ENCODE data around the gene PUS1. TPM values are rescaled to one million over a fixed set of nuclear protein-coding genes. Genes with fewer than 3 reads are reported as not detected.

The PUS1 gene
- total RNA-seq, 2 donors from 2014 or later = 11.2 to 33.6 TPM

DNA sequence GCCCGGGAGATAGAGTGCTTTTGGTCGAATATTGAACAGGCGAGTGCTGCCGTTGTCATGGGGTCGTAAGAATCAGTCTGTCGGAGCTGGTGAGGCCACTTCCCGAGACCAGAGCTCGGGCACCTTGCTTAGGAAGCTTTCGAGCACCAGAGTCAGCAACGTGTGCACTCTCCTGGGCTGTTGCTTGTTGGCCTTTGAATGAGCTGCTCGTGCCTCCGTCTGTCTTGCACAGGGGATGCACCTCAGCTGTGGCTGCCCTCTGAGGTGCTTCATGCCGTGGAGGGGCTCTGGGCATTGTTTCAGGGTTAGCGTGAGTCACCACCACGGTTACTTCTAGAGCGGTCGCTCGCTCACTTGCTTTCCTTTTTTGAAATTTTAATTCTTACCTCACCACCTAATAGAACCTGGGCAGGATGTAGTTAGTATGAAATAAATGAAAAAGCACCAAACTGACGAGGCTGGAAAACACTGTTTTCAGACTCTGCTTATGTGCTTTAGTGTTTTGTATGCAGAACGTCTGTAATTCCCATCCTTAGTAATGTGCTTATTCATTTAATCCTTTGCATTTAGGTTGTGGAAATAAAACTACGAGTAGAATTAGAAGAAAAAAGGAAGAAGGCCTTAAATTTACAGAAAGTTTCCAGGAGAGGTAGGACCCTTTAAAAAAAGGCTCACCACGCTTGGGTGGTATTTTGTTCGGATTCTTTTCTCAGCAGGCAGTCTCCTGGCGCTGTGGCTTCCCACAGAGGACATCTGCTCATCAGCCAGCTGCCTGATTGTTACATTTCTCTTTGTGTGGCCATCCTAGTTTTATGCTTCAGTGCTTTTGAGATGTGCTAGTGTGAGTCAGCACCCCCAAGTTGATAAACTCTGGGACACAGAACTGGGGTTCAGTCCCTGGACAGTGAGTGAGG is 61.2 kb downstream of the PUS1 start:
- no peak for DNase-seq
- no peak overlapping the region for H3K4me3 ChIP-seq
- ATAC-seq = no peak
- no peaks in the 10 kb centered on the region for H3K4me1 ChIP-seq
- peaks cover 0 to 38% of the 10 kb centered on the region in 2 donors for H3K36me3 ChIP-seq (replicated peaks in 1 of 2; ENCODE audit: insufficient read depth in 1 of 2, low read depth in 2 of 2)
- H3K27me3 ChIP-seq = no peaks in the 10 kb centered on the region
- intact Hi-C loops (cut with DNase I) = loop anchor here (10.0 kb wide), 1 partner anchor 136 kb away; no protein-coding TSS in a partner anchor
- TF ChIP-seq, protein P1, sequence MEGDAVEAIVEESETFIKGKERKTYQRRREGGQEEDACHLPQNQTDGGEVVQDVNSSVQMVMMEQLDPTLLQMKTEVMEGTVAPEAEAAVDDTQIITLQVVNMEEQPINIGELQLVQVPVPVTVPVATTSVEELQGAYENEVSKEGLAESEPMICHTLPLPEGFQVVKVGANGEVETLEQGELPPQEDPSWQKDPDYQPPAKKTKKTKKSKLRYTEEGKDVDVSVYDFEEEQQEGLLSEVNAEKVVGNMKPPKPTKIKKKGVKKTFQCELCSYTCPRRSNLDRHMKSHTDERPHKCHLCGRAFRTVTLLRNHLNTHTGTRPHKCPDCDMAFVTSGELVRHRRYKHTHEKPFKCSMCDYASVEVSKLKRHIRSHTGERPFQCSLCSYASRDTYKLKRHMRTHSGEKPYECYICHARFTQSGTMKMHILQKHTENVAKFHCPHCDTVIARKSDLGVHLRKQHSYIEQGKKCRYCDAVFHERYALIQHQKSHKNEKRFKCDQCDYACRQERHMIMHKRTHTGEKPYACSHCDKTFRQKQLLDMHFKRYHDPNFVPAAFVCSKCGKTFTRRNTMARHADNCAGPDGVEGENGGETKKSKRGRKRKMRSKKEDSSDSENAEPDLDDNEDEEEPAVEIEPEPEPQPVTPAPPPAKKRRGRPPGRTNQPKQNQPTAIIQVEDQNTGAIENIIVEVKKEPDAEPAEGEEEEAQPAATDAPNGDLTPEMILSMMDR (IDR thresholded peaks at IDR 0.05) = no peak
- no peak for TF ChIP-seq POLR2A (IDR thresholded peaks at IDR 0.05)
- H3K27ac ChIP-seq = no peak overlapping the region
- no peaks in the 10 kb centered on the region for H3K9me3 ChIP-seq
- WGBS, 2 donors = 83 to 88% methylated on average over 24 of the region's 24 CpGs

DNA sequence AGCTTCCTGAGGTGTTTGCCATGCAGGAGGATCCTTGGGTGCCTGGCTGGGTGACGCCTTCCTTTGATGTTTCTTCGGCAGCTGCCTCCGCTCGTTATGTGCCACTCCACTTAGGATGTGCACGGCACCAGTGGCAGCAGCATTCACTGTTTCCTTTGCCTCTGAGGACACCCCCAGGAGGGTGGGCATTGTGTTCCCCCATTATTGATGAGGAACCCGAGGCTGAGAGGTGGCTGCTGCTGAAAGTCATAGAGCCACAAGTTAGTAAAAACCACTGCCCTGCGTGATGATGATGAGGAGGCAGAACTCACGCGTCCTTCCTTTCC is 61.9 kb downstream of the PUS1 start:
- Histone ChIP-seq H3K9me3 (no peaks in the 10 kb centered on the region), H3K27ac (no peak overlapping the region), H3K4me1 (no peaks in the 10 kb centered on the region), H3K36me3 (replicated peaks in 1 of 2; ENCODE audit: insufficient read depth in 1 of 2, low read depth in 2 of 2) (peaks cover 0 to 44% of the 10 kb centered on the region in 2 donors), H3K27me3 (no peaks in the 10 kb centered on the region), H3K4me3 (no peak overlapping the region)
- no peak for TF ChIP-seq POLR2A (IDR thresholded peaks at IDR 0.05)
- TF ChIP-seq, protein P1 (IDR thresholded peaks at IDR 0.05) = no peak
- 84 to 89% methylated on average over 8 to 9 of the region's 9 CpGs for WGBS, 2 donors
- ATAC-seq (no peak), DNase-seq (no peak)
- intact Hi-C loops (cut with DNase I) = loop anchor here (10.0 kb wide), 1 partner anchor 136 kb away; no protein-coding TSS in a partner anchor

DNA sequence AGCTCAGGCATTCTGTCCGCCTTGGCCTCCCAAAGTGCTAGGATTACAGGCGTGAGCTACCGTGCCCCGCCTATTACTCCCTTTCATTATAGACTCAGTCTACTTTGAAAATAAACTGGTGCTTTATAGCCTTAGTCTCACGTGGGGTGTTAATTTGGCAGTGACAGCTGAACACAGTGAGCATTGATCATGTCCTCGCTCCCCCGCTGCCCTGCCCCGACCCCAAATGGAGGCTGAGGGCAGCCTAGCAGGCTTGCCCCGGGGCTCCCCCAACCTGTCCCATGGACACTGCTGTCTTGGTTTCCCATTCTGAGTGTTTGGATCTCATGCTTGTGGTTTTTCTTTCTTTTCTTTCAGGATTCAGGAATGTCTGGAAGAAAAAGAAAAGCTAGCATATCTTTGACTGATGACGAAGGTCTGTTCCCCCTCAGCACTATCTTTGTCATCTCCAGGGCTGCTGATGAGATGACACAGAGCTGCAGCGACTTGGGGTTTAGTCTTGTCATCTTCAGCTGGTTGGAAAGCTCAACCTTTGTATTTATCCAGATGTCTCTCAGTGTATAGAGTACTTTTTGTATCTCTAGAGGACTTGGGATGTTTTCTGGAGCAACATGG is 62.8 kb downstream of the PUS1 start:
- Histone ChIP-seq H3K27ac (no peak overlapping the region), H3K9me3 (no peaks in the 10 kb centered on the region), H3K4me3 (no peak overlapping the region), H3K36me3 (replicated peaks in 1 of 2; ENCODE audit: insufficient read depth in 1 of 2, low read depth in 2 of 2) (peaks cover 0 to 46% of the 10 kb centered on the region in 2 donors), H3K27me3 (no peaks in the 10 kb centered on the region), H3K4me1 (no peaks in the 10 kb centered on the region)
- TF ChIP-seq POLR2A (IDR thresholded peaks at IDR 0.05) = no peak
- TF ChIP-seq, protein P1 (IDR thresholded peaks at IDR 0.05) = no peak
- intact Hi-C loops (cut with DNase I) = loop anchor here (10.0 kb wide), 1 partner anchor 137 kb away; no protein-coding TSS in a partner anchor
- DNase-seq (no peak), ATAC-seq (no peak)
- 87 to 93% methylated on average over 11 of the region's 11 CpGs for WGBS, 2 donors

DNA sequence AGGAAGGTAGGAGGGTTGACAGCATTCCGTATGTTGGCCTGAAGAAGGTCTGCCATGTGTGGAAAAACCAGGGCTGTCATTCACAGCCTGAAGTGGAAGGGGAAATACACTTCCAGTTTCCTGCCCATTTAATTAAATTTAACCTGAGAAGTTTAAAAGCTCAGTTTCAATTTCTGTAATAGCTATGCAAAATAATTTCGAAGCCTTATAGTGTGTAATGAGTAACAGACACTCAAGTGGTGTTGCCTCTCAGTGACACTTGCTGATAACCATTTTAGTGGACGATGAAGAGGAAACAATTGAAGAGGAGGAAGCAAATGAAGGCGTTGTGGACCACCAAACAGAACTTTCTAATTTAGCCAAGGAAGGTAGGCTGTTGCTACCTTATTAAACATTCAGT is 65.5 kb downstream of the PUS1 start:
- Histone ChIP-seq H3K36me3 (replicated peaks in 1 of 2; ENCODE audit: insufficient read depth in 1 of 2, low read depth in 2 of 2) (peaks cover 5 to 33% of the 10 kb centered on the region in 2 donors), H3K9me3 (no peaks in the 10 kb centered on the region), H3K27me3 (no peaks in the 10 kb centered on the region), H3K4me3 (no peak overlapping the region), H3K4me1 (no peaks in the 10 kb centered on the region), H3K27ac (no peak overlapping the region)
- 85 to 89% methylated on average over 4 of the region's 4 CpGs for WGBS, 2 donors
- TF ChIP-seq, protein P1 (IDR thresholded peaks at IDR 0.05) = no peak
- no peak for TF ChIP-seq POLR2A (IDR thresholded peaks at IDR 0.05)
- ATAC-seq (no peak), DNase-seq (no peak)
- intact Hi-C loops (cut with DNase I) = loop anchor here (10.0 kb wide), 1 partner anchor 140 kb away; no protein-coding TSS in a partner anchor

Small RNAs within 50 kb of the gene (small RNA-seq; reads per million reads assigned to genes)
- gene AC131009.3 = not detected

Other genes with a start within 250 kb of the PUS1 start
- 10 to 100 TPM; 31.6 to 45.8 TPM for gene SFSWAP, start 218.2 kb upstream of the PUS1 start, total RNA-seq
- 1 to 10 TPM; 2.6 to 6.7 TPM for gene MMP17, start 100.9 kb upstream of the PUS1 start, total RNA-seq
- gene ULK1, start 34.7 kb upstream of the PUS1 start, total RNA-seq = 10 to 100 TPM; 29.1 to 59.3 TPM
- gene EP400, start 20.7 kb downstream of the PUS1 start, total RNA-seq = 10 to 100 TPM; 20.5 to 22.4 TPM
- gene DDX51, start 215.0 kb downstream of the PUS1 start, total RNA-seq = 10 to 100 TPM; 16.1 to 27.4 TPM
- gene NOC4L, start 215.2 kb downstream of the PUS1 start, total RNA-seq = 10 to 100 TPM; 10.9 to 18.1 TPM